Nephron progenitor cell (in vitro differentiated cells): Measurements from ENCODE around the gene DAGLA.

ENCODE experiments used
- DNase-seq: peaks from one replicate; pipeline ENCODE4 v3.0.0; 2021
- H3K27ac Mint-ChIP-seq: 2 replicates; pipeline ENCODE4 v1.8.0; 2021; ENCODE audit warnings: mild to moderate bottlenecking, moderate library complexity, mixed read lengths
- H3K27me3 Mint-ChIP-seq: 2 replicates; pipeline ENCODE4 v1.8.0; 2021; ENCODE audit warnings: mild to moderate bottlenecking, low read depth, mixed read lengths; ENCODE audit not compliant: poor library complexity
- H3K36me3 Mint-ChIP-seq: 2 replicates; pipeline ENCODE4 v1.8.0; 2021; ENCODE audit warnings: low read depth, mixed read lengths
- H3K4me1 Mint-ChIP-seq: 2 replicates; pipeline ENCODE4 v1.8.0; 2021; ENCODE audit warnings: mixed read lengths
- H3K4me3 Mint-ChIP-seq: 2 replicates; pipeline ENCODE4 v1.8.0; 2021; ENCODE audit warnings: mild to moderate bottlenecking, moderate library complexity, mixed read lengths
- H3K9me3 Mint-ChIP-seq: 2 replicates; pipeline ENCODE4 v1.8.0; 2021; ENCODE audit warnings: mild to moderate bottlenecking, moderate library complexity, mixed read lengths
- TF ChIP-seq, protein P1 (sequence below): fragments of 200-600 bp; sonication (generic); IDR thresholded peaks from 2 replicates; pipeline ENCODE4 v1.5.0; 2021; ENCODE audit warnings: antibody characterized with exemption

Gene DAGLA

DNA sequence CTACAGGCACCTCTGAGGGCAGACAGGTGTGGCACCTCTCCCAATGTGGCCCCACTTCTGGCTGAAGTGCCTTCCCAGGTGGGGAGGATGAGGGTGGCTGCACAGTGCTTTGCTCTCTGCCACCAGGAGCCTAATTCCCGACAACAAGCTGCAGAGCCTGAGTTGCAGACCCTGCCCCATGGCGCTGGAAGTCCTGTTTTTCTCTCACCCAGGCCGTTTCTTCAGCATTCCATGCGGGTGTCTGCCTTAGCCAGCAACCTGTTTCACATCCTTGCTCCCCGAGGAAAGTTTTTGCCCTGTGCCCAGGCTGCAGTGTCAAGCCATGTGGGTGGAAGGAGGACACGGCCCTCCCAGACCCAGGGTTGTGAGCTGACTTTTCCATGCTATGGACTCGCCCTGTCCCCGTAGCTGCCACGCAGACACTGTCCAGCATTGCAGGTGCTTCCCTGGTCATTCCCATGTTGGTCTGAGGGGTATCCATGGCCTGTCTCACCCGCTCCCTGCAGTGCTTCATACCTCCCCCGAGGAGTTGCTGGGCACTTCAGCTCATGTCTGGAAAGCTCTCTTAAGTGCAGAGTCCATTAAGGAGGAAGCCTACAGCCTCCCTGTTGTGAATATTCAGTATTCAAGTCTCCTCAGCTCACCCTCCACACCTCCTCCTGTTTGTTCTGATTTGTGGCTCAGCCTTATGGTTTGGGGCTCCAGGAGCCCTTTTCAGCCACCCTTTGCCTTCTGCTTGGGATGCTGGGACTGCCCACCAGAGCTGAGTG lies 2.9 kb downstream of the DAGLA start:
- no peaks in the 10 kb centered on the region for H3K9me3 Mint-ChIP-seq
- no peak for DNase-seq
- H3K27ac Mint-ChIP-seq, result no peak overlapping the region
- no peak overlapping the region for H3K4me3 Mint-ChIP-seq
- peaks cover 15% of the 10 kb centered on the region for H3K4me1 Mint-ChIP-seq
- H3K27me3 Mint-ChIP-seq, result peaks cover 24% of the 10 kb centered on the region
- H3K36me3 Mint-ChIP-seq, result no peaks in the 10 kb centered on the region
- TF ChIP-seq, protein P1, sequence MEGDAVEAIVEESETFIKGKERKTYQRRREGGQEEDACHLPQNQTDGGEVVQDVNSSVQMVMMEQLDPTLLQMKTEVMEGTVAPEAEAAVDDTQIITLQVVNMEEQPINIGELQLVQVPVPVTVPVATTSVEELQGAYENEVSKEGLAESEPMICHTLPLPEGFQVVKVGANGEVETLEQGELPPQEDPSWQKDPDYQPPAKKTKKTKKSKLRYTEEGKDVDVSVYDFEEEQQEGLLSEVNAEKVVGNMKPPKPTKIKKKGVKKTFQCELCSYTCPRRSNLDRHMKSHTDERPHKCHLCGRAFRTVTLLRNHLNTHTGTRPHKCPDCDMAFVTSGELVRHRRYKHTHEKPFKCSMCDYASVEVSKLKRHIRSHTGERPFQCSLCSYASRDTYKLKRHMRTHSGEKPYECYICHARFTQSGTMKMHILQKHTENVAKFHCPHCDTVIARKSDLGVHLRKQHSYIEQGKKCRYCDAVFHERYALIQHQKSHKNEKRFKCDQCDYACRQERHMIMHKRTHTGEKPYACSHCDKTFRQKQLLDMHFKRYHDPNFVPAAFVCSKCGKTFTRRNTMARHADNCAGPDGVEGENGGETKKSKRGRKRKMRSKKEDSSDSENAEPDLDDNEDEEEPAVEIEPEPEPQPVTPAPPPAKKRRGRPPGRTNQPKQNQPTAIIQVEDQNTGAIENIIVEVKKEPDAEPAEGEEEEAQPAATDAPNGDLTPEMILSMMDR, result no peak

DNA sequence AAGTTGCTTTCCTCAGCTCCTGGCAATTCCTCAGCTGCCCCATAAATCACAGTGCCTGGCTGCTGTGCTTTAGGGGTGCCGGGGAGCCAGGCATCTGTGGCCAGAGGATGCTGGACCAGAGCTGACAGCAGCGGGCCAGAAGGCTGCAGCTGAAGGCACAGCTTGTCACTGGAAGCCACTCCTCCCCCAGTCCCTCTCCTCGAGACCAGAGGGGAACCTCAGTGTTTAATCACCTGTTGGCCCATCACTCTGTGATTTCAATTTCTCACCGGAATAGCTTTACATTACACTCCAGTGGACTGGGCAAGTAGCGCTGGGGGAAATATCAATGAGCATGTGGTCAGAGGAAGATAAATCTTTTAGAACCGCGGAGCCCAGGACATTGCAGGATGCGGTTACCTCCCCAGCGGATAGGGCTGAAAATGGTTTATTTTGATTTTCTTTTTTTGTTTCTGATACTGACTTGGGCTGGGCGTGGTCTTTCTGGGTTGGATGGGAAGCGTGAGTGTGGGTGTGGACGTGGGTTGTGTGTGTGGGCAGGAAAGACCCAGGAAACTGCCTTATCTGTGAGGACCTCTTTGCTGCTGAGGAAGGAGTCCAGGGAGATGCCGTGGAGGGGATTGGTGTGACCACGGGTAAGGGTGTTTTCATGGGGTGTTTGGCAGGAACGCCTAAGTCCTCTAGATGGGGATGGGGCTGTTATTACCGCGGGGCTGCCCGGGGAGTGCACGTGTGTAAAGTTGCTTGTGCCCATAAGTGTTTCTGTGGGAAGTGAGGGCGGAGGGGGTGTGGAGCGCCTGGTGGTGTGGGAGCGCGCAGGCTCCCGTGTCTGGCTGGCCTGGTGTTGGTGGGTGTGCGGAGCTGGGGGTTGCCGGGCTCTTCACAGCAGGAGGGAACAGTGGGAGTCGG lies 4.0 kb downstream of the DAGLA start:
- no peaks in the 10 kb centered on the region for H3K36me3 Mint-ChIP-seq
- peak; percentile 31 for DNase-seq
- H3K4me1 Mint-ChIP-seq, result peaks cover 18% of the 10 kb centered on the region
- peaks cover 15% of the 10 kb centered on the region for H3K27me3 Mint-ChIP-seq
- no peak overlapping the region for H3K4me3 Mint-ChIP-seq
- H3K27ac Mint-ChIP-seq, result no peak overlapping the region
- TF ChIP-seq, protein P1, result no peak
- H3K9me3 Mint-ChIP-seq, result no peaks in the 10 kb centered on the region

DNA sequence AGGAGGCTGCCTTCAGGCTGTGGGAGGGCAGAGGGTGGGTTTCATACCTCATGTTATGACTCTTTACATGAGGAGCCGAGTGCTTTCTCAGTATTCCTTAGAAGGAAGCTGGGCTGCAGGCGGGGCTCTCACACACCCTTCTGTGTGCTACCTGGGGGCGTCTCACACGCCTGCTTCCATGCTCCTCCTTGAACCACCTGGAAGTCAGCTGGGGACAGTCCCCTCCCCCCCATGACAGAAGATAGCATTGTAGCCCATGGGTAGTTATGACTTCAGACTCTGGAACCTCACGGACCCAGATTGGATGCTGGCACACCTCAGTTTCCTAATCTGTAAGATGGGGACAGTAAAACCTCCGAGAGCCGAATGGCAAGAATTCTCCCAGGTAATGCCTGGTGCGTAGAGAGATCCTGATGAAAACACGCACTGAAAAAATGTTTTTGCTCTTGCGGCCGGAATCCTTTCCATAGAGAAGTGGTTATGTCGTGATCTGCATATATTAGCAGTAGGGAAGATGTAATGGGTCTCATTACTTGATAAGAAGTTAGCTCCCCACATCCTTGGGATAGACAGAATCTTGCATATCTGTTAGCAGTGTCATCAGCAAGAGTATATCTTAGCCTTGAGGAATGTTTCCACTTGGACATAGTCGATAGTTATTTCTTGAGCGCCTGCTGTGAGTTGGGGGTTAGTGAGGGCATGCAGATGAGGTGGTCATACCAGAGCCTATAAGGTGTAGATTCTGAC lies 4.9 kb downstream of the DAGLA start:
- H3K27me3 Mint-ChIP-seq, result peaks cover 8% of the 10 kb centered on the region
- peaks cover 22% of the 10 kb centered on the region for H3K4me1 Mint-ChIP-seq
- TF ChIP-seq, protein P1, result no peak
- no peak overlapping the region for H3K4me3 Mint-ChIP-seq
- H3K36me3 Mint-ChIP-seq, result no peaks in the 10 kb centered on the region
- DNase-seq, result no peak
- H3K9me3 Mint-ChIP-seq, result no peaks in the 10 kb centered on the region
- H3K27ac Mint-ChIP-seq, result no peak overlapping the region

DNA sequence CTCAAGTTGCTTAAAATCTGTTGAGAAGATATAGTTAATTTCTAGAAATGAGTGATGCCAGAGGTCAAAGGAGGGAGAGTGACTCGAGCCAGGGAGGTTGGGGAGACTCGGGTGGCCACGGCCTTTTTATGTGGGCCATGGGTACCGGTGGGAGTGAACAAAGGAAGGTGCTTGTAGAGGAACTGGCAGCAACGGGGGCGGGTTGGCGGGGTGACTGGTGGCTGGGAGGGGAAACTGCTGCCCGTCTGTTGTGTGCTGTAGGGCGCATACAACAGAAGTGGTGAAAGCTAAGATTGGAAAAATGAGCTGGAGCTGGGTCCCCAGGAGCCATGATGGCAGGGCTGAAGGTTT lies 5.4 kb downstream of the DAGLA start:
- no peaks in the 10 kb centered on the region for H3K9me3 Mint-ChIP-seq
- peaks cover 12% of the 10 kb centered on the region for H3K27me3 Mint-ChIP-seq
- H3K4me1 Mint-ChIP-seq, result peaks cover 22% of the 10 kb centered on the region
- no peak overlapping the region for H3K4me3 Mint-ChIP-seq
- no peak for DNase-seq
- no peaks in the 10 kb centered on the region for H3K36me3 Mint-ChIP-seq
- TF ChIP-seq, protein P1, result no peak
- H3K27ac Mint-ChIP-seq, result peak overlapping the region; percentile 33

DNA sequence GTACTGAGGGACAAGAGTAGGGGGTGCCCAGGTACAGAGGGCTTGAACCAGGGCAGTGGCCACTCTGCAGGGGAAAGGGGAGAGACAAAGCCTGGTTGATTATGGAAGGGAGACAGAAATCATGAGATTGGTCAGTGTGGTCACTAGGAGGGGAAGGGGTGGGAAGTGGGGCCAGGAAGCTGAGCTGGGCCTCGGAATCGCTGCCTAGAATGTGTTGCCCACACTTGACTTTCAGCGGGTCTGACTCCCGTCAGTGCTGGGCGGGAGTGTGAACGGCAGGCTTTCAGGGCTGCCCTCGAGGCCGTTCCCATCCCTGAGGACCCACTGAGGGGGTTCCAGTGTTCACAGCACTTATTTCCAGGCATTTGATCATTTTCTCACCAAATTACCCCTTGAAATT lies 5.9 kb downstream of the DAGLA start:
- peaks cover 22% of the 10 kb centered on the region for H3K4me1 Mint-ChIP-seq
- no peak for DNase-seq
- TF ChIP-seq, protein P1, result no peak

More for the DNA sequence above, 5.9 kb downstream of the DAGLA start:
- Mint-ChIP-seq H3K9me3 (no peaks in the 10 kb centered on the region), H3K27ac (peak overlapping the region; percentile 33), H3K4me3 (no peak overlapping the region), H3K27me3 (peaks cover 16% of the 10 kb centered on the region), H3K36me3 (no peaks in the 10 kb centered on the region)
